ENCODE data around the gene CCND2.

CCND2 gene

GRCh38 chr12:4256043-4256826, 17.3 kb upstream of the CCND2 start:
- TF ChIP-seq, protein P1, sequence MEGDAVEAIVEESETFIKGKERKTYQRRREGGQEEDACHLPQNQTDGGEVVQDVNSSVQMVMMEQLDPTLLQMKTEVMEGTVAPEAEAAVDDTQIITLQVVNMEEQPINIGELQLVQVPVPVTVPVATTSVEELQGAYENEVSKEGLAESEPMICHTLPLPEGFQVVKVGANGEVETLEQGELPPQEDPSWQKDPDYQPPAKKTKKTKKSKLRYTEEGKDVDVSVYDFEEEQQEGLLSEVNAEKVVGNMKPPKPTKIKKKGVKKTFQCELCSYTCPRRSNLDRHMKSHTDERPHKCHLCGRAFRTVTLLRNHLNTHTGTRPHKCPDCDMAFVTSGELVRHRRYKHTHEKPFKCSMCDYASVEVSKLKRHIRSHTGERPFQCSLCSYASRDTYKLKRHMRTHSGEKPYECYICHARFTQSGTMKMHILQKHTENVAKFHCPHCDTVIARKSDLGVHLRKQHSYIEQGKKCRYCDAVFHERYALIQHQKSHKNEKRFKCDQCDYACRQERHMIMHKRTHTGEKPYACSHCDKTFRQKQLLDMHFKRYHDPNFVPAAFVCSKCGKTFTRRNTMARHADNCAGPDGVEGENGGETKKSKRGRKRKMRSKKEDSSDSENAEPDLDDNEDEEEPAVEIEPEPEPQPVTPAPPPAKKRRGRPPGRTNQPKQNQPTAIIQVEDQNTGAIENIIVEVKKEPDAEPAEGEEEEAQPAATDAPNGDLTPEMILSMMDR (IDR thresholded peaks at IDR 0.05; ENCODE audit: low read length, missing control alignments) = no peak
- H3K4me3 ChIP-seq (replicated peaks; ENCODE audit: low read depth, low read length) = no peak overlapping the region
- DNase-seq (ENCODE audit: low read depth) = no peak

- no peak for DNase-seq (ENCODE audit: low read depth)
- TF ChIP-seq, protein P1 (IDR thresholded peaks at IDR 0.05; ENCODE audit: low read length, missing control alignments) = no peak
These were observed 16.1 kb upstream of the CCND2 start for GRCh38 chr12:4257442-4257841.

GRCh38 chr12:4259099-4259498, 14.5 kb upstream of the CCND2 start:
- TF ChIP-seq, protein P1 (IDR thresholded peaks at IDR 0.05; ENCODE audit: low read length, missing control alignments) = no peak
- DNase-seq (ENCODE audit: low read depth) = no peak
- H3K4me3 ChIP-seq (replicated peaks; ENCODE audit: low read depth, low read length) = no peak overlapping the region

More at GRCh38 chr12:4257442-4257841, 16.1 kb upstream of the CCND2 start:
- no peak overlapping the region for H3K4me3 ChIP-seq (replicated peaks; ENCODE audit: low read depth, low read length)

DNA sequence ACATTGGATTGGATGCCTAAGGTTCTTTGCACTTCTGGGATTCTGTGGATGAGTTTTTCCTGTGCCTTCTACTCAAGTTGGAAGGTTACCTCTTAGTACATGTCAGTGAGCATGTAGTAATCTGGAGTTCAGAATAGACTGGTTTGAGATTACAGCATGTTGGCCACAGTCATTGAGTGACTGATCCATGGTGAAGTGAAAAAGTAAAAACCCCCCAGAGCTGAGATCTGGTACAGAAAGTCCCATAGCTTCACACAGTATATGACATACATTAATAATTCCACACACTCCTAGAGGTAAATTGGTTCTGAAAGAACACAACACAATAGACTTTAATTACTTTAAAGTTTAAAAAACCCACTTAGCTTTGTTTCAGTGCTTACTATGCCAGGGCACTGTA, 11.9 kb upstream of the CCND2 start:
- TF ChIP-seq, protein P1 (IDR thresholded peaks at IDR 0.05; ENCODE audit: low read length, missing control alignments) = no peak
- no peak for DNase-seq (ENCODE audit: low read depth)
- H3K4me3 ChIP-seq (replicated peaks; ENCODE audit: low read depth, low read length) = no peak overlapping the region

DNA sequence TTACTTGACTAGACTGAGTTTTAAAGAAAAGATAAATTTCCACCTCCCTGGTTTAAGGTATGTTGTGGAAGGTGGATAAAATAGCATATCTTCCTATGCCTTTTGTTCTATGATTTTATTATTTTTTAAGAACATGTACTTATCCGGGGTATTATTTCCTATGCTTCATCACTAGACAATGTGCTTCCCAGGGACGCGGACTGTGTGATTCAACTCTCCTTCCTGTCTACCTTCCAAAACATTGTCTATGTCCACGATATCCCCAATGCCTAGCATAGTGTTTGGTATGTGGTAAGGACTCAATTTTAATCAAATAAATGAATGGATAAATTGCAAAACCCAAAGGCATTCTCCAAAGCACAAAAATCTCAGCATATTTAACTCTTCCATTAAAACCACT, 8.3 kb upstream of the CCND2 start:
- DNase-seq (ENCODE audit: low read depth) = peak; percentile 67
- TF ChIP-seq, protein P1 (IDR thresholded peaks at IDR 0.05; ENCODE audit: low read length, missing control alignments) = no peak
- no peak overlapping the region for H3K4me3 ChIP-seq (replicated peaks; ENCODE audit: low read depth, low read length)

- TF ChIP-seq, protein P1 (IDR thresholded peaks at IDR 0.05; ENCODE audit: low read length, missing control alignments) = no peak
- DNase-seq (ENCODE audit: low read depth) = no peak
- no peak overlapping the region for H3K4me3 ChIP-seq (replicated peaks; ENCODE audit: low read depth, low read length)
These were observed 6.6 kb upstream of the CCND2 start for GRCh38 chr12:4266990-4267389.
